GM15510 (cell line): ENCODE data around the gene WDR87.

Experiments
- POLR2A ChIP-seq: IDR thresholded peaks from 3 replicates; pipeline ENCODE4 v1.6.1; 2011; ENCODE audit warnings: borderline replicate concordance; ENCODE audit not compliant: insufficient read length; ENCODE audit errors: extremely low read depth

WDR87 gene

GRCh38 chr19:37909661-37910199, 3.3 kb upstream of the WDR87 start:
- TF ChIP-seq POLR2A: no peak

- TF ChIP-seq POLR2A: no peak
Measured at GRCh38 chr19:37907735-37908455, 1.5 kb upstream of the WDR87 start.

GRCh38 chr19:37906869-37907734, 708 bp upstream of the WDR87 start, which contains the start of gene SIPA1L3:
TSS of gene SIPA1L3 (plus strand) at chr19:37907208. CDS start at chr19:38081566, 174,358 bp downstream.
- TF ChIP-seq POLR2A: peak; percentile 74

GRCh38 chr19:37903096-37903495, 3.3 kb downstream of the WDR87 start:
- no peak for TF ChIP-seq POLR2A

GRCh38 chr19:37902668-37903067, 3.7 kb downstream of the WDR87 start:
- no peak for TF ChIP-seq POLR2A

GRCh38 chr19:37899966-37900365, 6.4 kb downstream of the WDR87 start:
- TF ChIP-seq POLR2A: no peak

- TF ChIP-seq POLR2A: no peak
Measured at GRCh38 chr19:37899453-37899852, 6.9 kb downstream of the WDR87 start.

- no peak for TF ChIP-seq POLR2A
Measured at GRCh38 chr19:37896180-37896579, 10.2 kb downstream of the WDR87 start.

GRCh38 chr19:37893845-37894575, 12.4 kb downstream of the WDR87 start:
- no peak for TF ChIP-seq POLR2A

- TF ChIP-seq POLR2A: no peak
Measured at GRCh38 chr19:37886571-37886970, 19.8 kb downstream of the WDR87 start.

GRCh38 chr19:37885392-37885791, 21.0 kb downstream of the WDR87 start:
- TF ChIP-seq POLR2A: no peak

- TF ChIP-seq POLR2A: no peak
Measured at GRCh38 chr19:37877147-37877546, 29.2 kb downstream of the WDR87 start.

- no peak for TF ChIP-seq POLR2A
Measured at GRCh38 chr19:37876032-37876431, 30.4 kb downstream of the WDR87 start.

GRCh38 chr19:37874784-37875183, 31.6 kb downstream of the WDR87 start:
- no peak for TF ChIP-seq POLR2A

- TF ChIP-seq POLR2A: no peak
Measured at GRCh38 chr19:37872383-37872782, 34.0 kb downstream of the WDR87 start.
